NCI-H2029 (cell line): ENCODE data around the gene CAMK4.

Source experiments
- DNase-seq: peaks from one replicate; lab custom pipeline; 2025; lab: John Stamatoyannopoulos, UW

CAMK4 gene

DNA sequence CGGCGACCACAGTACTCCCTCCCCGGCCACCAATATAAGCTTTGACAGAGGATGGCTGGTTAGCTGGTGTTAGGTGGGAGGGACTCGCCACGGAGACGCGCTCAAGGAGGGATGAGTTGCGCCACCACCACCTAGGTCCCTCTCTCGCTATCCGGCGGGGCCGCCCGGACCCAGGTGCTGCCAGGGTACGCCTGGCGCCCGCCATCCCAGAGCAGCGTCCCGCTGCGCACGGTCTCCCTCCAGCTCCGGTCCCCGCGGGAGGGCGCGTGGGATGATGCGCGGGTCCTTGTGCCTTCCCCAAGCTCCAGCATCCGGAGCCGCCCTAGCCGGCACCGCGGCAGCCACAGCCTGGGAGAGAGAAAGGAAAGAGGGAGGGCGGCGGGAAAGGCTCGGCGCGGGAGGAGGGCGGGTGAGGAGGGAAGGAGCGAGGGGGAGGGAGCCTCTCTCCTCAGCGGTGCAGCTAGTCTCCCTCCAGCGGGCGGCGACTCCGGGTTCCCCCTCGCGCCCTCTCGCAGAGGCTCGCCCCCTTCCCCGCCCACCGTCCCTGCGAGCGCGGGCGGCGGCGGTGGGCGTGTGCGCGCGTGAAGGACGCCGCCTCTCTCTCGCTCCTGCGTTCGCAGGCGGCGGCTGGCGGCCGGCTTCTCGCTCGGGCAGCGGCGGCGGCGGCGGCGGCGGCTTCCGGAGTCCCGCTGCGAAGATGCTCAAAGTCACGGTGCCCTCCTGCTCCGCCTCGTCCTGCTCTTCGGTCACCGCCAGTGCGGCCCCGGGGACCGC is at the start of gene CAMK4:
Gene CAMK4, plus strand, starts transcription at position 598 of the 774 bp plus-strand sequence. Its CDS starts 100 bp downstream, at position 698.
- peak; percentile 6 for DNase-seq

DNA sequence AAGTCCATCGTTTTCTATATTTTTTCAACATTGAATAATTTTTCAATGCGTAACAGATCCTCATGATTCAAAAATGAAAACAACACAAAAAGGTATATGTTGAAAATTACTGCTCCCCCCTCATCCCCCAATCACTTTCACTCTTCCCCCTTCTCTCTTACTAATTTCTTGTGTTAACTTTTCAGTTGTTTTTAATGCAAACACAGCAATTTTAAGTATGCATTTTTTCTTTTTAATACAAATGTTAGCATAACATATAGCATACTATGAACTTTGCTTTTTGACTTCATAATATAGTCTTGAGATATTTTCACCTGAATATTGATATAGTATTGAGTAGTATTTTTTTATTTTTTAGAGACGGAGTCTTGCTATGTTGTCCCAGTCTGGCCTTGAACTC is 41.1 kb upstream of the CAMK4 start:
- no peak for DNase-seq

DNA sequence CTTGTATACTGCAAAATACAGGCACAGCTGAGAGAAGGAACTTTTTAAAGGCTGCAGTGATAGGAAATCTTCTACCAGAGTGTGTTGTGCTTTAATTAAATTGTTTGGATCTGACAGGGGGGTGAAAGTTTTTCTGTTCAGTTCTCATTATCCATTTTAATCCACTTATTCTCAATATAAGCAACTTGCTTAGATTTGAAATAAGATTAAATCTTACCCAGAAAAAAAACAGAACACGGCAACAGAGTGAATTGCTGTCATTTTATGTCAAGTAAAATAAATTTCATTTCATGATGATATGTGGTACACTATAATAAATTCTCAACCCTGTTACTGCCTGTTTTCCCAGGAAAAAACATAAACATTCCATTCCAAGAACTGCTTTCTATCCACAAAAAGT is 37.1 kb upstream of the CAMK4 start:
- no peak for DNase-seq

DNA sequence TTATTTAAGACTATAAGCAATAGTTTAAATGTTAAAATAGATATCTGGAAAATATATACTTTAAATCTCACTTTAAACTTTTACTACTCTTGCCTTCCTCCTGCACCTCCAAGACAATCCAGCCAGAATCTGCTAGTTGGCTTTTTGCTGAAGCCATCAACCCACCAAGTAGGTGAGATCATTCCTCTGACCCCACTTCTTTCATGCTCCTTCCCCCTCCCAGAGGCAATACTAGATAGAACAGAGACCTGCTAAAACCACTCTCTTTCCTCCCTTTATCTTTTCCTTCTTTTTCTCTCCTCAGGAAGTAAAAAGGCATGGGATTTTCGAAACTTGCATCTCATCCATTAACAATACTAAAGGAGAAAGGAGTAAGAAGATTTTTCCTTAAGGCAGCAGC is 30.1 kb upstream of the CAMK4 start:
- no peak for DNase-seq

DNA sequence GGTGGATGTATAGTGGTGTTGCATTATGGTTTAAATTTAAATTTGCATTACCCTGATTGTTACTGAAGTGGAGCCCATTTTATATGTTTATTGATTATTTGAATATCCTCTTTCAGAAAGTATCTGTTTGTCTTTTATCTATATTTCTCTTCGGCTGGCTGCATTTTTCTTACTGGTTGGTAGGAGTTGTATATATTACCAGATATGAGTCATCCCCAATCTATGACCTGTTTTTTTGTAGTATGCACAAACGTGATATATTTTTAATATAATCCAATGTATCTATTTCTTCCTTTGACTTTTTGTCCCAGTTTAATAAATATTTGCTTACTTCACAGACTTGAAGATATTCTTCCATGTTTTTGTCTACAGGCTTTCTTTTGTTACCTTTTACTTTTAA is 29.3 kb upstream of the CAMK4 start:
- no peak for DNase-seq

DNA sequence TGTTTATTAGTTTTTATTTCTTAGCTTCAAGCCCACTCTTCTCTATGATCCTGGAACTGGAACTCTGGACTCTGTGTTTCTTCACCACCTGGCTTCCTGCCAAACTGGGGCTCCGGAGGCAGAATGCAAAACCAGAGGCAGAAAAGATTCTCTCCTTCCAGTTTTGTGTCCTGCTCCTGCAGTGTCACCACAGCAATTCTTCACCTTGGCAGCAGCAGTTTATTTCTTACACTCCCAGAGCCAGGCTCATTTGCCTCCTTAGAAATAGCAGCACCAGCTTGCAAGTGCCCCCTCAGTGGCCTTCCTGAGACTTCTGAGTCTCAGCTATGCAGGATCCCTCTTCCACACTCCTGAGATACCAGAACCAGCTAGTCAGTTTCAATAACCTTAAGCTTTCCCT is 26.7 kb upstream of the CAMK4 start:
- no peak for DNase-seq

DNA sequence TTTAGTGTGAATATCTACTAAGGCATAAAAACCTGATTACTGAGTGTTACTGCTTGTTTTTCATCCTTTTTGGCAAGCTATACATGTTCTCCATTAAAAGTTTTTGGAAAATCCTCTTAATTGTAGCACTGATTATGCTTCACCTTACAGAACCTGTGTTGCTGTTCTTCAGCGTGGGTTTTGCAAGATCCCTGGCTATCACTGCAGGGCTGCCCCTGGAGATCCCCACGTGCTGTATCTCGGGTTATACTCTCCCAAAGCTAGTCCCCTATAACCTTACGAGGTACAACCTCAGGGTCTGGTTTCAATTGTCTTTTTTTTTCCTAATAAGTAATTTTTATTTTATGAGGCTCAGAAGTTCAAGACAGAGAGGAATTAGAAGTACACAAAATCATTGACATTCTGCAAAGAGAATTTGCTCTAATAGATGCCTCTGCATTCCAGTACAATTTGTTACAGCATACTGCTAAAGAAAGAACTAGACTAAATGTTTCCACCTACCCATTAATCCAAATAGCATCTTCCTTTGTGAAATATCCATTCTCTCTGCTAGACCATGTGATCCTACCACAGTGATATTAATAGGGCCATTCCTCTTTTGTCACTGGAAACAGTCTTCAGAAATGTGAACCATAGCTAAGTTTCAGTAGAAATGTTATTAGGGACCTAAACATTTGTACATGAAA is 25.8 kb upstream of the CAMK4 start:
- no peak for DNase-seq

DNA sequence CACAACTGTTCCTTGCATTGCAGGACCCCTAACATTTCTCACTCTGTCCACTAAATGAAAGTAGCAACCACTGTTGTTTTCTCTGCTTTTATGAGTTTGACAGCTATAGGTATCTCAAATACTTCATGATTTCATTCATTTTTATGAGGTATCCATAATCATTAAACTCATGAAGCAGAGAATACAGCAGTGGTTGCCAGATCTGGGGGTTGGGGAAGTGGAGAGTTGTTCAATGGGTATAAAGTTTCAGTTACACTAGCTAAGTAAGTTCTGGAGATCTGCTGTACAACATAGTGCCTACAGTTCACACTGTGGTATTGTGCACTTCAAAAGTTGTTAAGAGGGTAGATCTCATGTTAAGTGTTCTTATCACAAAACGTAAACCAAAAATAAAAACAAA is 23.4 kb upstream of the CAMK4 start:
- no peak for DNase-seq

DNA sequence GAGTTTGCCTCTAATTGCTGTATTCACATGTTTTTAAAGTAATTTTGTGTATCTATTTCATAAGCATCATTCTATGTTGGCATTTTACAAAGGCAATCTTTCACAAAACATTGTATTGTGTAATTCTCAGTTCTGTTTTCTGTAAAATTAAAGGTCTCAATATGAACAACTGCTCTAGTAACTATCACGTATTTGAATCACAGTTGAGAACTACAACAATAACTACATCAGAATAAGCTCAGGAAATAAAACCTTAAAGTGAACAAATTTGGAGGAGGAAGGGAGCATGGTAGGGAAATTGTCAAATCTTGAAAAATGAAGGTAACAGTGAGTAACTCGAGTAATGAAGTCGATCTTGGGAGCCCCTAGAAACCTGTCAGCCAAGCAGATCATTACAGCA is 22.5 kb upstream of the CAMK4 start:
- no peak for DNase-seq

DNA sequence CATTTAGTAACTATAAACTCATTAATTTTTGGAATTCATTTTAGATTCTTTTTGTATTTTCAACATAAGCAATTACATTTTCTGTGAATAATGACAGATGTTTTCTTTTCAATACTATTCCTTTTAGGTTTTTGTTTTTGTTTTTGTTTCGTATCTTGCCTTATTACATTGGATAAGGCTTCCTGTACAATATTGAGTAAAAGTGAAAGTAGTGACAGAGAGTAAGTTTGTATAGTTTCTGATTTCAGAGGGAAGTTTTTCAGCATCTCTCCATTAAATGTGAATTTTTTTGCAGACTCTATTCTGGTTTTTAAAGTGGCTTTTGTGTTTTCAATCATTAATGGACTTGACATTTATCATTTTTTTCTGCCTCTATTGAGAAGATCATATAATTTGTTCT is 12.8 kb upstream of the CAMK4 start:
- DNase-seq, result no peak

DNA sequence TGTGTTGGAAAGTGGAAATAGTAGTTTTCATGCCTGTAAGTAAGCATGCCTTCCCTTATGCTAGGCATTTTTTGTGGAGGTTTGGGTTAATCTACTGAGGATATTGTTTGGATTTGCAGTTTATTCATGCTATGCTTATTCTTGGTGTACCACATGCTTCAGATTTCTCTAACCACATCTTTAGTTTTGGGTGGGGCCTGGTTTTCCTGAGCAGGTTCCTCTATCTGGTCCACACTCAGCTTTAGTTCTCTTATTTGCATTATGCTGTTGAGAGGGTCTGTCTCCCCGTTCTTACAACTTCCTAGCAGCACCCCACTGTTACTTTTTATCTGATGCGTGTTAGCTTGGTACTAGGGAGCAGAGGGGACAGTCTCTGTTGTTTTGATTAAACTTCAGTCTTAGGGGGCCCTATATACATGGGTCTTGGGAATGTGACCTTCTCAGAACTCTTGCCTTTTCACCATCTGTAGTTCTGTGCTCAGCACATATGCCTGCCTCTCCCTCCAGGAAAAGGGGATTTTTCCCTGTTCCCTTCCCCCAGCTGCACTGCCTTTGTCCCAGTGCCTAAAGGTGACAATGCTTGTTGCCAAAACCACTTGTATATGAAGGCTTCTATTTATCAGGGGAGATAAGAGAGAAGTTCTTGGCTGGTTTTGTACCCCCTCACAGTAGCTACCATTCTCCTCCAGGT is 10.0 kb upstream of the CAMK4 start:
- DNase-seq, result no peak

DNA sequence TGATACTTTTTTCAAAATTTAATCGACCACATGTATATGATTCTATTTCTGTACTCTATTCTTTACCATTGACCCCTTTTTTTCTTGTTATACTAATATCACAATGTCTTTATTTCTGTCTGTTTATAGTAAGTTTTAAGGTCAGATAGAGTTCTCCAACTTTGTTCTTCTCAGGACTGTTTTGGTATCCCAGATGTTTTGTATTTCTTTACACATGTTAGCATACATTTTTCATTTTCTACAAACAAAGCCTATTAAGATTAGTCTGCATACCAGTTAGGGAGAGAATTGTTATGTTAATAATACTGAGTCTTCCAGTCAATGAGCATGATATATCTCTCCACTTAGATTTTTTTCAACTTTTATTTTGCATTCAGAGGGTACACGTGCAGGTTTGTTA is 8.2 kb upstream of the CAMK4 start:
- DNase-seq, result no peak

DNA sequence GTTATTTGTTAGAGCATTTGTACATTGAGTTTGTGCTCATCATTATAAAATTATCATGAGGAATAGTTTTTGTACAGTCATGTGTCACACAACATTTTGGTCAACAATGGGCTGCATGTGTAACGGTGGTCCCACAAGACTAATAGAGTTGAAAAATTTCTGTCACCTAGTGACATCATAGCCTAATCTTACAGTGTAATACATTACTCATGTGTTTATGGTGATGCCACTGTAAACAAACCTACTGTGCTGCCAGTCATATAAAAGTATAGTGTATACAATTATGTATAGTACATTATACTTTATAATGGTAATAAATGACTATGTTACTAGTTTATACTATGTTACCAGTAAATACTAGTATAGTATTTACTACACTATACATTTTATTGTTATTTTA is 3.0 kb upstream of the CAMK4 start:
- DNase-seq, result no peak

DNA sequence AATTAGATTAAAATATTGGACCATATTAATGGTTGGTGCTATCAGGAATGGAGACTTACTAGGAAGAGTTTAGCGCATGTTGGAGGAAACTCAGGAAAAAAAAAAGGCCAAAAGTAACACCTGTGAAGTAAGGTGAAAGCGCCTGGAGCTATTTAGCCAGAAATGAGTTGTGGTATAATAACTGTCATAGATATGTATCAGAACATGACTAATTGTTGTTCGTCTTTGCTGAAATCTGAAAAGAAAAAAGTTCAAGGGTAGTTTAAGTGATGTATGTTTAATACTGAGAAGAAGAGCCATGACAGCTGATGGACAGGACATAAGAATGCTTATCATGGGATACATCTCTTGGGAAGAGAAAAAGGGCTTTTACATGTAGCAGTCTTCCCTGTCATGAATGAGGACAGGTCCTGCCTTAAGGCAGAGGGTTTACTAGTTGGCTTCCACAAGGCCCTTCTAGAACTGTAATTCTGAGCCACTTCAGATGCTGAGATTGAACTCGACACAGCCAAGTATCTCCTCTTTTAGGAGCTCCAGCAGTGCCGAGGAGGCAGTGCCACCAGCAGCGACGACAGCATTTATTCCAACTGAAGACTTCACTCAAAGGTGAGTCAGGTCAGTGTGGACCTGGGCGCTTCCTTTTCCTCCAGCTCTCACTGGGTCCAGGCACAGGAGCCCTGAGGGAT is 940 bp upstream of the CAMK4 start:
- DNase-seq, result no peak

DNA sequence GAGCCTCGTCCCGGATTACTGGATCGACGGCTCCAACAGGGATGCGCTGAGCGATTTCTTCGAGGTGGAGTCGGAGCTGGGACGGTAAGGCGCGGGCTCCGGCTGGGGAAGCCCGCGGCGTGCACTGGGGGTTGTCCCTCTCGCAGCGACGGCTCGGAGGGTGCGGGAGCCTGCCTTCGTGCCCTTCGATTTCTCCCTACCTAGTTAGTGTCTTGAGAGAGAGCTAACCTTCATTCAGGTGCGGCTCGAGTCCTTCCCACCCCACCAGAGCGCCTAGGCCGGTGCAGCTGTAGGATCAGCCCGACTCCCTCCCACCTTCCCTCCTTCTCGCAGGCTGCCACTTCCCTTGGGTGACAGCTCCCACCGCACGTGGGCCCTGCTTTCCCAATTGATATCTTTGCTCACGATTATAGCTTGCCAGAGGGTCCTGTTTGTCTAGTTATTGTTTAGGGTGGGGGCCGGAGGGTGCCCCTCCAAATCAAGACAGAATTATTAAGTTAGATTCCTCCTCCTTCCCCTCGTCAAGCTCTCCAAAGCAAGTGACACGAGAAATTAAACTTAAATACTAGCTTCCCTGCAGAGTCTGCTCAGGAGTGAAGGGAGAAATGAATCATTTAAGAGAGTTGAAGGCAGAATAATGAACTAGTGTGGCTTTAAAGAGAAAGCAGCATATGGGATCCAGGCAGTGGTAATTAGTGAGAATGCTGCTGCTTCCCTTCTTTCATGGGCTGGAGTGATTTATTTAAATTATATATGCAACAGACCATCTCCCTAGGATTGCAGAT is 569 bp downstream of the CAMK4 start:
- no peak for DNase-seq

DNA sequence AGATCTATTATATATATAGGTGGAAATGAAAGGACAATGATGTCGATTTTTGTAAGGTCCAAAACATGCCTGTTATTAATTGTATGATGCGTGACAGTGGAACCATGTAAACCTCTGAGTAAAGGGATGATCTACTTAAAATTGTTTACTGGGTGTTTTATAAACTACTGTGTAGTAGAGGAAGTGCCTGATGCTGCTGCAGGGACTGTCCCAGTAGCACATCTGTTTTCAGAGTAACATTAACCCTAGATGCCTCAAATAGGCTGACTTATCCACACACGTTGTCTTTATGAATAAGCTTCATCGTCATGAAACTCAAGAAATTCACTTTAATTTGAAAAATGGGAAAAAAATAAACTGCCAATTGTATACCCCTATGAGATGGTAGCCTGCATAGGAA is 1.7 kb downstream of the CAMK4 start:
- no peak for DNase-seq

DNA sequence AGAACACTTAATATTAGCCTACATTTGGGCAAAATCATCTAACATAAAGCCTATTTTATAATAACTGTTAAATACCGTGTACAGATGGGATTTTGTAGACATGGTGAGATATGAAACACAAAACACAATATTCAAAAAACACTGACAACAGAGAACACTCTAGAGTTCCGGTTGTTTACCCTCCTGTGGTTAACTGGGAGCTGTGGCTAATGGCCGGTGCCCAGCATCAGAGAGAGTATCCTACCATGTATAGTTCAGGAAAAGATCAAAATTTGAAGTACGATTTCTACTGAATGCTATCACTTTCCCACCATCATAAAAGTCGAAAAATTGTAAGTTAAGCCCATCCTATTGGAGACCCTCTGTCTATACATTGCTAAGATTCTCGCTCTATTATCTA is 2.4 kb downstream of the CAMK4 start:
- DNase-seq, result no peak

DNA sequence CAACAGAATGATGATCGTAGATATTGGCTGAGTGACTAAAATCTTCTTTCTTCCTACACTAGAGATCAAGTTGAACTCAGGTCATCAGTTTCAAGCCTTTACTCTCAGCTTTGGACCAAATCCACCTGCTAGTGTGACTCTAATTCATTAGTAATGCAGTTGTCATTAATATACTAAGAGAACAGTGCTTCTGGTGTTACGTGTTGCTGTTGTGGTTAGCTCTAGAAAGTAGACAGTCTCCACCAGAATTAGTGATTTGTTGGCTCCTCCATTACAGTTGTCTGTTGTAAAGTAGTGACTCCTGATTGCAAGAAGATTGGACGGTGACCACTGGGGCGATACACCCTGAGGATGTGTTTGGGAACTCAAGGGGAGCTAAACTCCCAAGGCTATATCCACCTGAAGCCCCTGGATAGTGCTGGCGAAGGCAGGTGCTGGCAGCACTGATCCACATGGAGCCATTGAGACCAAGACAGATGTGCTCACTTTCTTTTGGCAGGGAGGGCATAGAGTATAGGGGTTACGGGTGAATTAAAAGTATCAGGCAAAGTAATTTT is 3.1 kb downstream of the CAMK4 start:
- DNase-seq, result no peak

DNA sequence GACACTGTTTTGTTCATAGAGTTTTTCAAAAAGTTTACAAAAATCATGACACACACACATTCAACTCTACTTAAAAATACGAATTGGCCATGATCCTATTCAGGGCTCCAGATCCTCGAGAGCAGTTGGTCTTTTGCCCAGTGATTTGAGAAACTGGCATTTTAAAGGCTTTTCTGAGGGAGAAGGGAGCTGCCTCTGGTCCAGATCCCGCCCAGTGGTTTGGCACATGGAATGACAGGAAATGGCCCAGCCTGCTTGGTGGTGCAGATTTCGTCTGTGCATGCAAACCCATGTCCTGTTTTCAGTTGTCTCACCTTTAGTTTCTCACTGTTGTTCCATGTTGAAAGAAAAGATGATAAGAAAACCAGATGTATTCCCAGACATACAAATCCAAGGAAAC is 3.6 kb downstream of the CAMK4 start:
- no peak for DNase-seq

DNA sequence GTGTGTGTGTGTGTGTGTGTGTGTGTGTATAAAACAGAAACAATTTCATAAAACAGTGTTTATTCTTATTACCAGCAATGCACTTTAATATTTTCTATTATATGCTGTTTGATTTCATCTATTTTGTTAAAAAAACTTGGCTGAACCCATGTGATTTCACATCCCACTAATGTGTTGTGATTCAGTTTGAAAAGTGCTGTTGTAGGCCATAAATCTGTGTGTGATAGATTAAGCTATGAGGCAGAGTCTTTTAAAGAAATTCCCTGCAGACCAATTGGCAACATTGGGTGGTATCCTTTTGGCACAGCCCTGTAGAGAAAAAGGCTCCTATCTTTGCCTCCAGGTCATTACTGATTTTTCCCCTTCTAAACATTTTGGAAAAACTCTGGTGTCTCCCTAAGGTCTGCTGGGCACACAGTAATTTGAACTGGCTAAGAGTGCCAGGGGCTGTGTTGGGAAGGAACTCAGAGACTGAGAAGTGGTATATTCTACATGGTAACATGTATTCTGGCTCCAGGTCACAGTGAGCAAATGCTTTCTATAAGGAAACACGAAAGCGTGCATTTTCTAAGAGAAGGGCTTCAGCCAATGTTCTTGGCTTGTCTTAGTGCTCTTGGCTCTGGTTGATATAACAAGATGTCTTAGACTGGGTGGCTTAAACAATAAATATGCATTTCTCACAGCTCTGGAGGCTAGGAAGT is 4.5 kb downstream of the CAMK4 start:
- no peak for DNase-seq
